OCI-LY3 (cell line): ENCODE results near the gene PAGE2B.
"Not testable (repeated sequence)": the region's sequence is repeated elsewhere in the genome, so short reads cannot be mapped to it uniquely, and the experiment has no call there.

ENCODE experiments used
- H2AFZ ChIP-seq: fragments of 200-600, 300-600 bp; shearing (Covaris generic); 2 replicates; pipeline ENCODE4 v1.6.0; 2014; ENCODE audit warnings: antibody characterized with exemption, low read depth, low read length
- H3K27ac ChIP-seq: fragments of 200-600, 300-600 bp; sonication (generic); 2 replicates; pipeline ENCODE4 v1.5.1; 2014; ENCODE audit warnings: mild to moderate bottlenecking, low read length, moderate library complexity, mixed read lengths
- H3K27me3 ChIP-seq: fragments of 200-600, 300-600 bp; sonication (generic); 2 replicates; pipeline ENCODE4 v1.6.1; 2014; ENCODE audit warnings: low read depth, low read length, mixed read lengths
- H3K36me3 ChIP-seq: fragments of 200-600, 300-600 bp; sonication (generic); replicated peaks from 2 replicates; pipeline ENCODE3; 2014; ENCODE audit warnings: low read depth, low read length, mixed read lengths
- H3K4me1 ChIP-seq: fragments of 300-600, 200-600 bp; sonication (generic); 2 replicates; pipeline ENCODE4 v1.6.1; 2014; ENCODE audit warnings: low read length, mixed read lengths
- H3K4me2 ChIP-seq: fragments of 200-600, 300-600 bp; sonication (generic); 2 replicates; pipeline ENCODE4 v1.6.1; 2014; ENCODE audit warnings: low read length, mixed read lengths
- H3K4me3 ChIP-seq: fragments of 300-600, 200-600 bp; sonication (generic); 2 replicates; pipeline ENCODE4 v1.5.1; 2014; ENCODE audit warnings: antibody characterized with exemption, mild to moderate bottlenecking, low read length, moderate library complexity
- H3K79me2 ChIP-seq: fragments of 300-600, 200-600 bp; shearing (Covaris generic); 2 replicates; pipeline ENCODE4 v1.6.1; 2014; ENCODE audit warnings: mild to moderate bottlenecking, low read length, mixed read lengths
- H3K9ac ChIP-seq: fragments of 300-600, 200-600 bp; shearing (Covaris generic); 2 replicates; pipeline ENCODE4 v1.6.0; 2014; ENCODE audit warnings: mild to moderate bottlenecking, low read length, moderate library complexity
- H3K9me3 ChIP-seq: fragments of 200-600, 300-600 bp; shearing (Covaris generic); 2 replicates; pipeline ENCODE4 v1.6.1; 2014; ENCODE audit warnings: low read length, mixed read lengths; ENCODE audit not compliant: insufficient read depth
- H4K20me1 ChIP-seq: fragments of 200-600, 300-600 bp; sonication (generic); 2 replicates; pipeline ENCODE4 v1.6.1; 2016; ENCODE audit warnings: low read length, mixed read lengths; ENCODE audit not compliant: insufficient read depth
- EZH2phosphoT487 ChIP-seq: fragments of 200-600 bp; shearing (Covaris generic); IDR thresholded peaks from 2 replicates; pipeline ENCODE4 v1.6.1; 2018; ENCODE audit warnings: antibody characterized with exemption, mixed run types, low read depth
- TF ChIP-seq, protein P1 (sequence below): fragments of 200-600, 300-600 bp; sonication (generic); IDR thresholded peaks from 2 replicates; pipeline ENCODE4 v1.5.1; 2014; ENCODE audit warnings: antibody characterized with exemption, low read length, low read depth

Gene PAGE2B

GRCh38 chrX:55107911-55108310 is 33.1 kb downstream of the PAGE2B start:
- TF ChIP-seq, protein P1, sequence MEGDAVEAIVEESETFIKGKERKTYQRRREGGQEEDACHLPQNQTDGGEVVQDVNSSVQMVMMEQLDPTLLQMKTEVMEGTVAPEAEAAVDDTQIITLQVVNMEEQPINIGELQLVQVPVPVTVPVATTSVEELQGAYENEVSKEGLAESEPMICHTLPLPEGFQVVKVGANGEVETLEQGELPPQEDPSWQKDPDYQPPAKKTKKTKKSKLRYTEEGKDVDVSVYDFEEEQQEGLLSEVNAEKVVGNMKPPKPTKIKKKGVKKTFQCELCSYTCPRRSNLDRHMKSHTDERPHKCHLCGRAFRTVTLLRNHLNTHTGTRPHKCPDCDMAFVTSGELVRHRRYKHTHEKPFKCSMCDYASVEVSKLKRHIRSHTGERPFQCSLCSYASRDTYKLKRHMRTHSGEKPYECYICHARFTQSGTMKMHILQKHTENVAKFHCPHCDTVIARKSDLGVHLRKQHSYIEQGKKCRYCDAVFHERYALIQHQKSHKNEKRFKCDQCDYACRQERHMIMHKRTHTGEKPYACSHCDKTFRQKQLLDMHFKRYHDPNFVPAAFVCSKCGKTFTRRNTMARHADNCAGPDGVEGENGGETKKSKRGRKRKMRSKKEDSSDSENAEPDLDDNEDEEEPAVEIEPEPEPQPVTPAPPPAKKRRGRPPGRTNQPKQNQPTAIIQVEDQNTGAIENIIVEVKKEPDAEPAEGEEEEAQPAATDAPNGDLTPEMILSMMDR, result no peak
- no peak for TF ChIP-seq EZH2phosphoT487
- Histone ChIP-seq H3K4me3 (no peak overlapping the region), H3K79me2 (no peaks in the 10 kb centered on the region), H2AFZ (no peak overlapping the region), H3K36me3 (no peaks in the 10 kb centered on the region), H3K4me2 (no peak overlapping the region), H3K27me3 (no peaks in the 10 kb centered on the region), H3K4me1 (no peaks in the 10 kb centered on the region), H4K20me1 (no peaks in the 10 kb centered on the region), H3K9me3 (no peaks in the 10 kb centered on the region), H3K9ac (no peak overlapping the region), H3K27ac (no peak overlapping the region)

GRCh38 chrX:55109306-55109705 is 34.5 kb downstream of the PAGE2B start:
- H3K9ac ChIP-seq, result no peak overlapping the region
- no peaks in the 10 kb centered on the region for H3K9me3 ChIP-seq
- H3K27me3 ChIP-seq, result no peaks in the 10 kb centered on the region
- H3K4me3 ChIP-seq, result no peak overlapping the region
- H3K27ac ChIP-seq, result no peak overlapping the region
- peaks cover 6% of the 10 kb centered on the region; the same call in 1 of the 2 replicates for H3K4me1 ChIP-seq
- no peaks in the 10 kb centered on the region for H3K36me3 ChIP-seq
- H3K79me2 ChIP-seq, result no peaks in the 10 kb centered on the region
- no peak overlapping the region for H3K4me2 ChIP-seq
- no peak overlapping the region for H2AFZ ChIP-seq
- TF ChIP-seq EZH2phosphoT487, result no peak
- TF ChIP-seq, protein P1, result no peak
- H4K20me1 ChIP-seq, result no peaks in the 10 kb centered on the region

- no peak for TF ChIP-seq EZH2phosphoT487
- Histone ChIP-seq H4K20me1 (no peaks in the 10 kb centered on the region), H3K4me2 (no peak overlapping the region), H3K27ac (no peak overlapping the region), H3K4me1 (peaks cover 6% of the 10 kb centered on the region; the same call in 1 of the 2 replicates), H3K4me3 (no peak overlapping the region), H3K27me3 (no peaks in the 10 kb centered on the region), H3K9ac (no peak overlapping the region), H2AFZ (no peak overlapping the region), H3K9me3 (no peaks in the 10 kb centered on the region), H3K36me3 (no peaks in the 10 kb centered on the region), H3K79me2 (no peaks in the 10 kb centered on the region)
Measured at GRCh38 chrX:55111578-55112254, 36.9 kb downstream of the PAGE2B start.

DNA sequence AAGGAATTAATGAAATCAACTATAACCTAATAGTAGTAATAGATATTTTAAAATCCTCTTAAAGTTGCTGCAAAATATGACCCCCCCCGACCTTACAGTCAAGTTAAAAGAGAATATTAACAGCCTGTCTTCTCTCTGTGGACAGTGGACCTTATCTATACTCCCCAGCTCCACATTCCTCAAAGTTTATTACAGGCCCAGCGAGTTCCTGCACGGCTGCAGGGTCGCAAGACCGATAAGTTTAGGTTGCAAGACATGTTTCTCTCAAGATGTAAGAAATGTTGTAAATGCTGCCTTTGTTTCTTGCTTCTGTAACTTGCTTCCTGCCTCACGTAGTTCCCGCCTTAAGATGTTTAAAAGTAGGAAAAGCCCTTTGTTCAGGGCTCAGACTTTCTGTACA is 41.8 kb downstream of the PAGE2B start:
- H3K4me1 ChIP-seq, H3K4me3 ChIP-seq, H3K27ac ChIP-seq, H3K4me2 ChIP-seq, H3K9me3 ChIP-seq, H3K9ac ChIP-seq, H2AFZ ChIP-seq, H4K20me1 ChIP-seq, H3K79me2 ChIP-seq, H3K36me3 ChIP-seq, H3K27me3 ChIP-seq: not testable (repeated sequence)

DNA sequence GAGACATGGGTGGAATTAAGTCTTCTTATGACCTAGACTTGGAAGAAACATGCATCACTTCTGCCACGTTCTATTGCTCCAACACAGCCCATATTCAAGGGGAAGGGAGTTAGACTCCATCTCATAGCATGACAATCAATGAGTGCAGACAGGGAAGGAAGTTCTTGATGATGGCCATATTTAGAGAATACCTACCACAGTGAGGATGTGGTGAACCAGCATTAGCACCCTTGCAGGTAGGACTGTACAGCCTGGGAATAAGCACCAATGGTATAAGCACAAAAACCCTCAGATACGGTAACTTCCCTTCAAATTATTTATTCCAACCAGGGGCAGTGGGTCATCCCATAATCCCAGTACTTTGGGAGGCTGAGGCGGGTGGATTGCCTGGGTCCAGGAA is 43.7 kb downstream of the PAGE2B start:
- no peak overlapping the region for H3K4me2 ChIP-seq
- H3K4me1 ChIP-seq, result peaks cover 5% of the 10 kb centered on the region; the same call in 1 of the 2 replicates
- no peaks in the 10 kb centered on the region for H3K27me3 ChIP-seq
- no peak overlapping the region for H3K4me3 ChIP-seq
- no peaks in the 10 kb centered on the region for H3K9me3 ChIP-seq
- no peak for TF ChIP-seq EZH2phosphoT487
- TF ChIP-seq, protein P1, result no peak
- H3K9ac ChIP-seq, result no peak overlapping the region
- H4K20me1 ChIP-seq, result no peaks in the 10 kb centered on the region
- no peak overlapping the region for H3K27ac ChIP-seq
- no peaks in the 10 kb centered on the region for H3K79me2 ChIP-seq
- no peak overlapping the region for H2AFZ ChIP-seq
- no peaks in the 10 kb centered on the region for H3K36me3 ChIP-seq
